ENCODE results near the gene ARAP1. TPM values are rescaled to one million over a fixed set of nuclear protein-coding genes. Genes with fewer than 3 reads are reported as not detected.

The ARAP1 gene
- total and polyA plus RNA-seq, 2 of the 8 experiments (the other 6 are each of a cell fraction or from before 2014, with no cell fraction given), result 25.7 to 61.6 TPM

- Histone ChIP-seq H2BK20ac (ENCODE audit: low read length) (no peak overlapping the region), H2AFZ (ENCODE audit: low read length) (no peak overlapping the region), H3K56ac (replicated peaks; ENCODE audit: insufficient read length, low read depth, low read length) (no peak overlapping the region), H2BK120ac (replicated peaks; ENCODE audit: low read depth, low read length) (no peak overlapping the region), H3K9ac (replicated peaks in 1 of 4; ENCODE audit: extremely low read depth in 1 of 4, low read depth in 3 of 4, low read length in 3 of 4) (no peak overlapping the region), H2BK15ac (ENCODE audit: low read length) (no peak overlapping the region), H2AK5ac (ENCODE audit: low read depth, low read length) (no peak overlapping the region), H3K36me3 (ENCODE audit: control insufficient read depth in 2 of 4, insufficient read depth in 4 of 4, low read length in 3 of 4) (0 out of 8 replicates have a peak, but pooled peaks cover 0 to 2% (median 0%) of the 10 kb centered on the region in 4 experiments), H3K23ac (ENCODE audit: insufficient read length) (no peak overlapping the region), H2BK5ac (ENCODE audit: low read depth, low read length) (no peak overlapping the region), H4K8ac (ENCODE audit: extremely low read depth, insufficient read depth, low read length) (no peak overlapping the region), H3K23me2 (ENCODE audit: low read depth, low read length) (peaks cover 2% of the 10 kb centered on the region; the same call in 1 of the 2 replicates), H3K79me1 (ENCODE audit: low read depth, low read length) (no peaks in the 10 kb centered on the region; the same call in 1 of the 2 replicates), H3K27me3 (replicated peaks in 1 of 4; ENCODE audit: control insufficient read depth in 3 of 4, extremely low read depth in 1 of 4, insufficient read depth in 3 of 4, low read length in 3 of 4) (no peaks in the 10 kb centered on the region), H3K79me2 (ENCODE audit: control insufficient read depth in 1 of 2, insufficient read depth in 2 of 2, low read length in 2 of 2) (no peaks in the 10 kb centered on the region; a peak in 1 of 4 replicates), H4K91ac (replicated peaks; ENCODE audit: insufficient read length, low read length) (no peak overlapping the region), H3K4me2 (ENCODE audit: insufficient read depth in 1 of 2, low read depth in 2 of 2, low read length in 2 of 2) (no peak overlapping the region), H3K27ac (ENCODE audit: low read depth, low read length) (no peak overlapping the region), H3K18ac (ENCODE audit: extremely low read depth, low read length) (no peak overlapping the region; the same call in 1 of the 2 replicates), H4K20me1 (replicated peaks in 1 of 2; ENCODE audit: control insufficient read depth in 1 of 2, insufficient read depth in 2 of 2, low read length in 2 of 2) (peaks cover 1 to 14% of the 10 kb centered on the region in 2 experiments), H3K4me1 (replicated peaks in 1 of 4; ENCODE audit: control insufficient read depth in 3 of 4, insufficient read depth in 4 of 4, low read length in 3 of 4) (peaks cover 10 to 36% (median 31%) of the 10 kb centered on the region in 4 experiments), H3K4ac (replicated peaks; ENCODE audit: insufficient read length, low read depth, low read length) (no peak overlapping the region), H3K4me3 (ENCODE audit: extremely low read depth in 1 of 4, insufficient read depth in 2 of 4, low read depth in 3 of 4, low read length in 4 of 4) (no peak overlapping the region), H2BK12ac (ENCODE audit: low read depth, low read length) (no peak overlapping the region), H4K5ac (ENCODE audit: insufficient read length, low read depth, low read length) (no peak overlapping the region), H3K14ac (ENCODE audit: insufficient read length) (no peak overlapping the region), H3K9me3 (ENCODE audit: insufficient read depth in 2 of 2, low read depth in 1 of 2, low read length in 1 of 2) (no peaks in the 10 kb centered on the region)
- ChIA-PET CTCF (ENCODE audit: partially characterized antibody) (interaction anchor here (0.6 to 1.5 kb wide), 4 partner anchors 9 to 140 kb away, joined by 3 to 7 read pairs (median 3); no protein-coding TSS in a partner anchor), POLR2A (ENCODE audit: partially characterized antibody) (no interaction called here)
- FAIRE-seq (no peak), DNase-seq (ENCODE audit: low read depth in 1 of 2, low spot score in 2 of 2) (no peak)
- 88% methylated on average over 14 of the region's 20 CpGs; no CpG with 5 or more reads in 1 of the 2 experiments for WGBS, 2 experiments (ENCODE audit: extremely low coverage in 1 of 2, insufficient coverage in 1 of 2, insufficient read length in 1 of 2, insufficient replicate concordance in 2 of 2, low coverage in 1 of 2, low lambda C conversion rate in 2 of 2, missing lambda C conversion rate in 1 of 2)
- TF ChIP-seq CBX8 (IDR thresholded peaks at IDR 0.05; ENCODE audit: borderline replicate concordance, low read depth, low read length) (no peak), JUN (IDR thresholded peaks at IDR 0.05; ENCODE audit: low read depth, low read length) (no peak), NRF1 (IDR thresholded peaks at IDR 0.05; ENCODE audit: low read depth, low read length) (no peak), RAD21 (IDR thresholded peaks at IDR 0.05 in 1 of 2, conservative IDR thresholded peaks at IDR 0.05 in 1 of 2; ENCODE audit: low read depth in 2 of 2, low read length in 2 of 2) (no peak), HDAC2 (IDR thresholded peaks at IDR 0.05; ENCODE audit: borderline replicate concordance in 1 of 2, low read depth in 2 of 2, low read length in 2 of 2) (no peak), CEBPB (IDR thresholded peaks at IDR 0.05; ENCODE audit: low read depth, low read length) (no peak), RXRA (IDR thresholded peaks at IDR 0.05; ENCODE audit: insufficient read depth, low read depth, low read length) (no peak), BACH1 (IDR thresholded peaks at IDR 0.05; ENCODE audit: low read length) (no peak), CREB1 (IDR thresholded peaks at IDR 0.05) (no peak), KDM1A (IDR thresholded peaks at IDR 0.05; ENCODE audit: borderline replicate concordance, low read length) (no peak), SIX5 (IDR thresholded peaks at IDR 0.05; ENCODE audit: low read depth, low read length) (no peak), ATF3 (IDR thresholded peaks at IDR 0.05; ENCODE audit: insufficient read depth, low read depth, low read length) (no peak)
Observed at GRCh38 chr11:72709478-72710238, 42.5 kb downstream of the ARAP1 start.

Data from H1 (cell line).